Measurements from ENCODE around the gene CBS. TPM values are rescaled to one million over a fixed set of nuclear protein-coding genes. Genes with fewer than 3 reads are reported as not detected.

CBS gene
- polyA plus RNA-seq, 2 of the 4 experiments (the other 2 are of a cell fraction), result 13.7 to 38.3 TPM

GRCh38 chr21:43031121-43031619, 44.5 kb downstream of the CBS start:
- ATAC-seq (no peak), FAIRE-seq (no peak), DNase-seq (ENCODE audit: low read depth in 1 of 2, low spot score in 1 of 2) (no peak)
- Histone ChIP-seq H3K27ac (no peak overlapping the region), H3K9me3 (no peaks in the 10 kb centered on the region), H3K4me2 (no peak overlapping the region), H3K4me3 (no peak overlapping the region), H3K4me1 (no peaks in the 10 kb centered on the region)
- 82% methylated on average over 12 of the region's 12 CpGs for WGBS (ENCODE audit: missing lambda C conversion rate)
- ChIA-PET CTCF (no interaction called here), POLR2A (no interaction called here)
- TF ChIP-seq ZNF302 (CRISPR knock-in tag; IDR thresholded peaks at IDR 0.05), result no peak
- no peak for TF ChIP-seq RFX5 (IDR thresholded peaks at IDR 0.05)
- TF ChIP-seq FOXS1 (CRISPR knock-in tag; IDR thresholded peaks at IDR 0.05), result no peak
- no peak for TF ChIP-seq HOXB5 (CRISPR knock-in tag; IDR thresholded peaks at IDR 0.05)
- no peak for TF ChIP-seq SREBF2 (IDR thresholded peaks at IDR 0.05)

- Histone ChIP-seq H3K27ac (no peak overlapping the region), H3K4me2 (no peak overlapping the region), H3K4me3 (no peak overlapping the region), H3K4me1 (no peaks in the 10 kb centered on the region), H3K9me3 (no peaks in the 10 kb centered on the region)
- DNase-seq (ENCODE audit: low read depth in 1 of 2, low spot score in 1 of 2) (no peak), FAIRE-seq (no peak), ATAC-seq (no peak)
- TF ChIP-seq PHF8 (IDR thresholded peaks at IDR 0.05; ENCODE audit: borderline replicate concordance, low read depth) (no peak), RFX5 (IDR thresholded peaks at IDR 0.05) (no peak), SREBF2 (IDR thresholded peaks at IDR 0.05) (no peak), MYC (IDR thresholded peaks at IDR 0.05; ENCODE audit: borderline replicate concordance, low read length) (no peak), USF2 (IDR thresholded peaks at IDR 0.05) (no peak), JUNB (IDR thresholded peaks at IDR 0.05) (no peak), NFE2L2 (conservative IDR thresholded peaks at IDR 0.05; ENCODE audit: low read length) (no peak), NPAS2 (CRISPR knock-in tag; IDR thresholded peaks at IDR 0.05; ENCODE audit: borderline replicate concordance) (no peak), CBX2 (IDR thresholded peaks at IDR 0.05; ENCODE audit: borderline replicate concordance, low read depth) (no peak), CEBPB (IDR thresholded peaks at IDR 0.05) (no peak), FOXS1 (CRISPR knock-in tag; IDR thresholded peaks at IDR 0.05) (no peak), HMGXB4 (CRISPR knock-in tag; IDR thresholded peaks at IDR 0.05; ENCODE audit: borderline replicate concordance) (no peak), POLR2A (IDR thresholded peaks at IDR 0.05; ENCODE audit: low read length) (no peak), BCL3 (IDR thresholded peaks at IDR 0.05) (no peak), JUN (IDR thresholded peaks at IDR 0.05) (no peak), EHMT2 (IDR thresholded peaks at IDR 0.05; ENCODE audit: low read depth) (no peak), MAX (IDR thresholded peaks at IDR 0.05) (no peak), FOSL2 (IDR thresholded peaks at IDR 0.05) (no peak), FOSL2 (CRISPR knock-in tag; IDR thresholded peaks at IDR 0.05) (no peak), CHD4 (IDR thresholded peaks at IDR 0.05; ENCODE audit: borderline replicate concordance) (no peak)
- CTCF ChIA-PET, result no interaction called here
- POLR2A ChIA-PET, result no interaction called here
- 86% methylated on average over 13 of the region's 13 CpGs for WGBS (ENCODE audit: missing lambda C conversion rate)
Observed at GRCh38 chr21:43029785-43030184, 45.9 kb downstream of the CBS start.

Data from A549 (cell line).